Stimulated activated CD4-positive, alpha-beta T cell treated with anti-CD3 and anti-CD28 coated beads, Interleukin-1b, Interleukin-23, amount 100 ng/mL, for 48 hours (primary cell): ENCODE measurements around the gene ZBED3.
"Not testable (repeated sequence)": the region's sequence is repeated elsewhere in the genome, so short reads cannot be mapped to it uniquely, and the experiment has no call there.

Source experiments
- DNase-seq: peaks from one replicate; pipeline ENCODE4 v3.0.0-alpha.2; 2020

Gene ZBED3, protein sequence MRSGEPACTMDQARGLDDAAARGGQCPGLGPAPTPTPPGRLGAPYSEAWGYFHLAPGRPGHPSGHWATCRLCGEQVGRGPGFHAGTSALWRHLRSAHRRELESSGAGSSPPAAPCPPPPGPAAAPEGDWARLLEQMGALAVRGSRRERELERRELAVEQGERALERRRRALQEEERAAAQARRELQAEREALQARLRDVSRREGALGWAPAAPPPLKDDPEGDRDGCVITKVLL

DNA sequence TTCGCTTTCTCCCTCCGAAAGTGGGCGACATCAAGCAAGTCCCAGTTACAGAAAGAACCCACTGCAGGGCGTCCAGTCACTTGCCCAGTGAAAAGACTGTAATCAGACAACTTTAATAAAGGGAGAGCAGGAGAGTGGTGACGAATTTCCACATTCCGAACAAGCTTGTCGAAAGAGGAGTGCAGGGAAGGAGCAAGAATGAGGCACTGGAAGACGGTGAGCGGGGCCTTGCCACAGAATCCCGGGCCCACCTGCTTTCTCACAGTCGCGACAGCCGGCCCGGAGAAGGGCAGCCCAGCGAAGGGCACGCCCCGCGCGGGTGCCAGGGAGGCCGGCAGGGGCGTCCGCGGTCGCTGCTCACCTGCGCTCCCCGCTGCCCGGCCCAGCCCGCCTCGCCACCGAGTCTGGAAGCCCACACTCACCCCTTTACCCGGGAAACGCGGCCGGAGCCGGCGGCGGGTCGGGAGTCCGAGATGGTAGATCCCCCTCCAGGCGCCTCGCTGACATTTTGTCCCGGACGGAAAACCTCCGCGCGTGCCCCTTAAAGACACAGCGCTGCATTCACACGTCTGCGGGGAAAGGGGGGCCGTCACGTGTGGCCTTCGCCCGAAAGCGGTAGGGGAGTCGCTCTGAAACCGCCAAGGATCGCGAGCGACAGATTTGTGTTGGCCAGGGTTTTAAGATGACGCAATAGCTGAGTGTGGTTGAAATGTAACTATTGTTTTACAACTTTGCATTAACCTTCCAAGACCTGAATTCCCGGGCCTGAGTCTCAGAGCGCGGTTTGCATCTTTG is at the start of gene ZBED3:
ZBED3 (minus strand) TSS at position 597 of the 795 bp plus-strand sequence. CDS start 9,407 bp downstream, outside the sequence.
- DNase-seq, result peak; percentile 56

GRCh38 chr5:77133061-77133758 is 46.1 kb upstream of the ZBED3 start:
- peak; percentile 7 for DNase-seq

DNA sequence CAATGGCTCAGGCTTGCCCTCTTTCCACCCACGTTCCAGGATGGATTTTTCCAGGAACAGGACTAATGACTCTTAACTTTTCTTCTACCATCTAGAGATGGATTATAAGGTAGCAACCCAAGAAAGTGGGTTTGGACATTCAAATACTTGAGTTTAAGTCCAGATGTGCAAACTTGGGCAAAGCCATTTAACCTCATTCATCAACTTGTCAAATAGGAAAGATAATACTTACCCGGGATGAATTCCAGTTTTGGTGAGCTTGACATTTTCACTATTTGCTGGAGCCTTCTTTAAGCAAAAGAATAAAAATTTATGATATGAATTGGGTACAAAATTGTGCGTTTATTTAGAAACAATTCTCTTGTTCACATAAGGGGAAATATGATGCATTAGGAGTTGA is 44.3 kb upstream of the ZBED3 start:
- no peak for DNase-seq

- DNase-seq, result peak; percentile 12
Observed at GRCh38 chr5:77129391-77129990, 42.4 kb upstream of the ZBED3 start.

- no peak for DNase-seq
Observed at GRCh38 chr5:77128411-77129061, 41.5 kb upstream of the ZBED3 start.

- DNase-seq, result no peak
Observed at GRCh38 chr5:77123057-77123456, 36.0 kb upstream of the ZBED3 start.

DNA sequence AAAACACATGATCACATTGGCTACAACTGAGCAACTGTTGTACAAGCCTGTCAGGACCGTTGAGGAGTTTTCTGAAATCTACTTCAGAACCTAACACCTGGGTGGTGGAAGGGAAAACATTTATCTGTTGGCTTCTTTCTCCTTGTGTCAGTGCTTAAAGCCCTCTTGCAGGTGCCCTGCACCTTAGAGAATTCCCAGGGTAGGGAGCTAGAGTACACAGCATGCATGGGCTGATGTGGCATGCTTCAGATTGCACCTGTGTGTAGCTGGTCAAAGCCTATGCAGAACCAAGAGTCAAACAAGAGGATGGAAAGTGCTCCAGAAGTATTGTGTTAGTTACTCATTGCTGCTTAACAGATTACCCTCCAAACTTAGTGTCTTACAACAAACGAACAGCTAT is 33.6 kb upstream of the ZBED3 start:
- no peak for DNase-seq

DNA sequence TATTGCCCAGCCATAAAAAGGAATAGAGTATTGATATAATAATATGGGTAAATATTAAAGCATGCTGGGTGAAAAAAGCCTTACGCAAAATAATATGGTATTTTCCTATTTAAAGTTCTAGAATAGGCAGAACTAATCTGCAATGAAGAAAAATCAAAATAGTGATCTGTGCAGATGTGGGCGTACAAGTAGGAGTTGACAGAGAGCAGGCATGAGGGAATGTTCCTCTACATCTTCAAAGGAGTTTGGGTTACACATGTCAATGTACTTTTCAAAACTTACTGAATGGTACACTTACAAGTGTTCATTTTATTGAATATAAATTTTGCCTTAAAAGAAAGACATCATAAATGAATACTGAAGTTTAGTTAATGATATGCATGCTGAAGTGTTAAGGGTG is 33.0 kb upstream of the ZBED3 start:
- DNase-seq, result no peak

DNA sequence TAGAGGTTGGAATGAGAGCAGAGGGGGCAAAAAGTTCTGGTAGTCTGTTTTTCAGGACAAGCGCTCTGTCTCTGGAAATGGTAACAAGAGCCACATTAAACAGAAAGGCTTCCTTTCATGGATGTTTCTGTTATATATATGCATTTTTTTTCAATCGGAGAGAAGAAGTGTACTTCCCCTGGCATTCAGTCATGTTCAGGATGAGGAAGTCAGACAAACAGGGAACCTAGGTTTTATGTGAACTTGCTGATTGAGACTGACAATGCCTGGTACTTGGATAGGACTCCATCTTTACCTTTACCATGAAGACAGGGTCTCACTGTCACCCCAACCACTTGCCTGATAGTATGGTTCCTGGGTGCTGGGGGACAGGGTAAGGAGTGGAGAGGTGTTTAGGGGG is 30.1 kb upstream of the ZBED3 start:
- no peak for DNase-seq

DNA sequence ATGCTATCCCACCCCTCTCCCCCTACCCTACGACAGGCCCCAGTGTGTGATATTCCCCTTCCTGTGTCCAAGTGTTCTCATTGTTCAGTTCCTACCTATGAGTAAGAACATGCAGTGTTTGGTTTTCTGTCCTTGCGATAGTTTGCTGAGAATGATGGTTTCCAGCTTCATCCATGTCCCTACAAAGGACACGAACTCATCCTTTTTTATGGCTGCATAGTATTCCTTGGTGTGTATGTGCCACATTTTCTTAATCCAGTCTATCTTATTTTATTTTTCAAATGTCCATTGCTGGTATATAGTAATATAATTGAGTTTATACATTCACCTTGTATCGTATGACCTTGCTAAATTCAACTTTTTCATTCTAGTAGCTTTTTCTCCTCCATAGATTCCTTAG is 19.9 kb upstream of the ZBED3 start:
- DNase-seq, result not testable (repeated sequence)

GRCh38 chr5:77104813-77105212 is 17.7 kb upstream of the ZBED3 start:
- DNase-seq, result no peak

DNA sequence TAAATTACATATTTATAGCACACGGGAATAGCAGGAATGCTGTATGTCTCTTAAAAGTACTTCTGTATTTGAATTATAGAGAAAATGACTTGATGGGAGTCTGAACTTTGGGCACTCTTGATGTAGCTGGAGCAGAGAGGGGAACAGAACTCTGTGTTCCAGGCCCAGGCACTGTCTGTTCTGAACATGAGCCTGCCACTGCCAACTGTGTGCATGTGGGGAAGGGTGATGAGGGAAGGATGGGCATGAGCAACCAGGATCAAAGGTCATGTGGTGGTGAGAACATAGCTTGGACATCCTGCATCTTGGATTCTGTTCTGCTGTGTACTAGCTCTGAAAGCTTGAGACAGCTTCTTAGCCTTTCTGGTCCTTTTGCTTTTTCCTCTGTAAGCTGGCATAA is 16.4 kb upstream of the ZBED3 start:
- DNase-seq, result no peak

GRCh38 chr5:77102549-77102948 is 15.5 kb upstream of the ZBED3 start:
- DNase-seq, result no peak

GRCh38 chr5:77101298-77101697 is 14.2 kb upstream of the ZBED3 start:
- DNase-seq, result no peak

DNA sequence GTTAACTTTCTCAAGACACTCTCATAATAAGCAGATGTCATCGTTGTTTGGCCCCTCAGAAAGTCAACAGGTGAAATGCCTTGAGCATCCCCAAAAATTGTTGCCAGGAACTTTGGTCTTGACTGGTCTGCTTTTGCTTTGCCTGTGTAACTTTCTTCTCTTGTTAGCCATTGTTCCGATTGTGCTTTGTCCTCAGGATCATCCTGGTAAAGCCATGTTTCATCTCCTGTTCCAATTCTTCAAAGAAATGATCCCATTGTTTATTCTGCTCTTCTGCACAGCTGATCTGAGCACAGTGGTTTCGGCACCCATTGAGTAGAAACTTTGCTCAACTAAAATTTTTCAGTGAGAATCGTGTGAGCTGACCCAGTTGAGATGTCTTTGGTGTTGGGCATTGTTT is 8.1 kb upstream of the ZBED3 start:
- DNase-seq, result no peak

GRCh38 chr5:77087484-77088261 is 588 bp upstream of the ZBED3 start:
- no peak for DNase-seq

GRCh38 chr5:77086368-77086688 is 757 bp downstream of the ZBED3 start:
- no peak for DNase-seq

DNA sequence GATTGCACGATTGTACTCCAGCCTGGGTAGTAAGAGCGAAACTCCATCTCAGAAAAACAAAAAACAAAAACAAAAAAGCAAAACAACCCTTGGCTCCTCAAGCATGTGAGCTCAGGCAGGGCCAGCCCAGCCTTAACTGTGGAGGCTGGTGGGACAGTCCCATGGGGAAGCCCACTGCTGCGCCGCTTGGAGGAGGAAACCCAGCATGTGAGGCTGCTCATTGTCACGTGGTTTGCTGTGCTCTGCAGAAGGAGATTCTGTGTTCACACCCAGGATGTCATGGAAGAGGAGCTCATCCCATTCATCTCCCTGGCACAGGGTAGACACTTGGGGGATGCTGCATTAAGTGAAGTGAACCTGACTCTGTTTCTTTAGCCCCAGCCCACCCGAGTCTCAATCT is 4.0 kb downstream of the ZBED3 start:
- no peak for DNase-seq

- no peak for DNase-seq
Observed at GRCh38 chr5:77082280-77082679, 4.8 kb downstream of the ZBED3 start.

GRCh38 chr5:77080905-77081304 is 6.2 kb downstream of the ZBED3 start:
- no peak for DNase-seq

GRCh38 chr5:77080479-77080878 is 6.6 kb downstream of the ZBED3 start:
- not testable (repeated sequence) for DNase-seq

- DNase-seq, result no peak
Observed at GRCh38 chr5:77077829-77078176, 9.3 kb downstream of the ZBED3 start.
